Mammary epithelial cell (primary cell): ENCODE measurements around the gene MAD2L1BP.

Experiments
- CTCF ChIP-seq, 2 donors: IDR thresholded peaks in 1 of 2; conservative IDR thresholded peaks in 1 of 2; 2 replicates each; pipeline ENCODE4 v1.5.1; 2011 to 2012; ENCODE audit warnings: inconsistent platforms in 2 of 2, low read length in 2 of 2, mild to moderate bottlenecking in 2 of 2, control low read depth in 1 of 2, low read depth in 1 of 2; ENCODE audit not compliant: insufficient read depth in 1 of 2; ENCODE audit errors: extremely low read depth in 1 of 2
- EZH2 ChIP-seq: IDR thresholded peaks from 2 replicates; pipeline ENCODE4 v1.6.1; 2012; ENCODE audit warnings: low read length, inconsistent platforms, borderline replicate concordance

- TF ChIP-seq CTCF (conservative IDR thresholded peaks at IDR 0.05 in 1 of 2, IDR thresholded peaks at IDR 0.05 in 1 of 2; ENCODE audit: extremely low read depth in 1 of 2, insufficient read depth in 1 of 2, low read depth in 1 of 2, low read length in 2 of 2) (no peak), EZH2 (no peak)
These were observed 53.8 kb downstream of the MAD2L1BP start for GRCh38 chr6:43689421-43689820.
